HL-60 (cell line): ENCODE measurements around the gene STUM.

ENCODE experiments used
- GABPA ChIP-seq: IDR thresholded peaks from 2 replicates; pipeline ENCODE4 v1.6.1; 2012; ENCODE audit warnings: low read depth
- POLR2AphosphoS5 ChIP-seq: IDR thresholded peaks from 2 replicates; pipeline ENCODE4 v1.6.1; 2012; ENCODE audit warnings: low read depth
- SPI1 ChIP-seq: IDR thresholded peaks from 2 replicates; pipeline ENCODE4 v1.6.1; 2012; ENCODE audit warnings: low read depth, mild to moderate bottlenecking, borderline replicate concordance
- TF ChIP-seq, protein P1 (sequence below): IDR thresholded peaks from one replicate; pipeline ENCODE4 v1.5.1; 2011; ENCODE audit warnings: low read length, control low read depth, inconsistent platforms; ENCODE audit not compliant: insufficient read depth
- TF ChIP-seq, protein P2 (sequence below): IDR thresholded peaks from 2 replicates; pipeline ENCODE4 v1.6.1; 2012; ENCODE audit warnings: low read depth; ENCODE audit not compliant: insufficient replicate concordance

DNA sequence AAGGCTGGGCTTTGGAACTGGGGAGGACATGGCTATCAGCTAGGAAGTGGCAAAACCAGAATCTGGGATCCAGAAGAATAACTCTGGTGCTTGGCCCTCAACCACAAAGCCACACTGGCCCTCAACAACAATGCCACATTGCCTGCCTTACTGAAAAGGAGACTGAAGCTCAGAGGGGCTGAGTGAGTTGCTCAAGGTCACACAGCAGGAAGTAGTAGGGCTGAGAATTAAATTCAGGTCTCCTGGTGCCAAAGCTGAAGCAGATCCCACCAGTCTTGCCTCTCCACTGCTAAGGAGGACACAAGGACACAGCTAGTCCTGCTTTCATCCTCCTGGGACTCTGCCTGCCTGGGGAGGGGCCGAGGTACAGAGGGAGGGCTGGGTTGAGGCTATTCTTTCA is 29.4 kb upstream of the STUM start:
- TF ChIP-seq, protein P1, sequence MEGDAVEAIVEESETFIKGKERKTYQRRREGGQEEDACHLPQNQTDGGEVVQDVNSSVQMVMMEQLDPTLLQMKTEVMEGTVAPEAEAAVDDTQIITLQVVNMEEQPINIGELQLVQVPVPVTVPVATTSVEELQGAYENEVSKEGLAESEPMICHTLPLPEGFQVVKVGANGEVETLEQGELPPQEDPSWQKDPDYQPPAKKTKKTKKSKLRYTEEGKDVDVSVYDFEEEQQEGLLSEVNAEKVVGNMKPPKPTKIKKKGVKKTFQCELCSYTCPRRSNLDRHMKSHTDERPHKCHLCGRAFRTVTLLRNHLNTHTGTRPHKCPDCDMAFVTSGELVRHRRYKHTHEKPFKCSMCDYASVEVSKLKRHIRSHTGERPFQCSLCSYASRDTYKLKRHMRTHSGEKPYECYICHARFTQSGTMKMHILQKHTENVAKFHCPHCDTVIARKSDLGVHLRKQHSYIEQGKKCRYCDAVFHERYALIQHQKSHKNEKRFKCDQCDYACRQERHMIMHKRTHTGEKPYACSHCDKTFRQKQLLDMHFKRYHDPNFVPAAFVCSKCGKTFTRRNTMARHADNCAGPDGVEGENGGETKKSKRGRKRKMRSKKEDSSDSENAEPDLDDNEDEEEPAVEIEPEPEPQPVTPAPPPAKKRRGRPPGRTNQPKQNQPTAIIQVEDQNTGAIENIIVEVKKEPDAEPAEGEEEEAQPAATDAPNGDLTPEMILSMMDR = no peak
- TF ChIP-seq, protein P2, sequence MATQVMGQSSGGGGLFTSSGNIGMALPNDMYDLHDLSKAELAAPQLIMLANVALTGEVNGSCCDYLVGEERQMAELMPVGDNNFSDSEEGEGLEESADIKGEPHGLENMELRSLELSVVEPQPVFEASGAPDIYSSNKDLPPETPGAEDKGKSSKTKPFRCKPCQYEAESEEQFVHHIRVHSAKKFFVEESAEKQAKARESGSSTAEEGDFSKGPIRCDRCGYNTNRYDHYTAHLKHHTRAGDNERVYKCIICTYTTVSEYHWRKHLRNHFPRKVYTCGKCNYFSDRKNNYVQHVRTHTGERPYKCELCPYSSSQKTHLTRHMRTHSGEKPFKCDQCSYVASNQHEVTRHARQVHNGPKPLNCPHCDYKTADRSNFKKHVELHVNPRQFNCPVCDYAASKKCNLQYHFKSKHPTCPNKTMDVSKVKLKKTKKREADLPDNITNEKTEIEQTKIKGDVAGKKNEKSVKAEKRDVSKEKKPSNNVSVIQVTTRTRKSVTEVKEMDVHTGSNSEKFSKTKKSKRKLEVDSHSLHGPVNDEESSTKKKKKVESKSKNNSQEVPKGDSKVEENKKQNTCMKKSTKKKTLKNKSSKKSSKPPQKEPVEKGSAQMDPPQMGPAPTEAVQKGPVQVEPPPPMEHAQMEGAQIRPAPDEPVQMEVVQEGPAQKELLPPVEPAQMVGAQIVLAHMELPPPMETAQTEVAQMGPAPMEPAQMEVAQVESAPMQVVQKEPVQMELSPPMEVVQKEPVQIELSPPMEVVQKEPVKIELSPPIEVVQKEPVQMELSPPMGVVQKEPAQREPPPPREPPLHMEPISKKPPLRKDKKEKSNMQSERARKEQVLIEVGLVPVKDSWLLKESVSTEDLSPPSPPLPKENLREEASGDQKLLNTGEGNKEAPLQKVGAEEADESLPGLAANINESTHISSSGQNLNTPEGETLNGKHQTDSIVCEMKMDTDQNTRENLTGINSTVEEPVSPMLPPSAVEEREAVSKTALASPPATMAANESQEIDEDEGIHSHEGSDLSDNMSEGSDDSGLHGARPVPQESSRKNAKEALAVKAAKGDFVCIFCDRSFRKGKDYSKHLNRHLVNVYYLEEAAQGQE = no peak
- TF ChIP-seq POLR2AphosphoS5 (no peak), GABPA (no peak), SPI1 (no peak)
